HG03460 (cell line): Measurements from ENCODE around the gene TRIM52.
"Not testable (repeated sequence)": the region's sequence is repeated elsewhere in the genome, so short reads cannot be mapped to it uniquely, and the experiment has no call there.

Source experiments
- ATAC-seq: cut with Tn5 transposase; IDR thresholded peaks from one replicate; pipeline ENCODE4 v1.9.1; 2021; ENCODE audit not compliant: unreplicated experiment

The TRIM52 gene

GRCh38 chr5:181217111-181217802 lies 43.7 kb downstream of the TRIM52 start:
- peak; percentile 14 for ATAC-seq

- no peak for ATAC-seq
These were observed 44.6 kb downstream of the TRIM52 start for GRCh38 chr5:181215997-181216989.

GRCh38 chr5:181214249-181214648 lies 46.7 kb downstream of the TRIM52 start:
- not testable (repeated sequence) for ATAC-seq

- ATAC-seq, result no peak
These were observed 48.0 kb downstream of the TRIM52 start for GRCh38 chr5:181212934-181213333.

GRCh38 chr5:181212080-181212479 lies 48.9 kb downstream of the TRIM52 start:
- ATAC-seq, result no peak

- ATAC-seq, result no peak
These were observed 49.7 kb downstream of the TRIM52 start for GRCh38 chr5:181211208-181211607.

GRCh38 chr5:181210698-181211097 lies 50.2 kb downstream of the TRIM52 start:
- ATAC-seq, result not testable (repeated sequence)

- not testable (repeated sequence) for ATAC-seq
These were observed 50.8 kb downstream of the TRIM52 start for GRCh38 chr5:181210148-181210547.

- ATAC-seq, result not testable (repeated sequence)
These were observed 51.9 kb downstream of the TRIM52 start for GRCh38 chr5:181209006-181209405.

- no peak for ATAC-seq
These were observed 53.0 kb downstream of the TRIM52 start for GRCh38 chr5:181207960-181208253.

GRCh38 chr5:181207214-181207959 lies 53.6 kb downstream of the TRIM52 start:
- ATAC-seq, result no peak

- ATAC-seq, result no peak
These were observed 54.9 kb downstream of the TRIM52 start for GRCh38 chr5:181205761-181206649.
